Naive thymus-derived CD4-positive, alpha-beta T cell (primary cell): Measurements from ENCODE around the gene CHD9. TPM values are rescaled to one million over a fixed set of nuclear protein-coding genes. Genes with fewer than 3 reads are reported as not detected.

Experiments used
- ATAC-seq: fragments of 150-1000 bp; cut with Tn5 transposase; 2 replicates; pipeline ENCODE4 v1.10.0; 2021; ENCODE audit warnings: mild to moderate bottlenecking, moderate library complexity
- CTCF ChIA-PET: fragments of 350-600 bp; sonication (Branson Sonifier 250); formaldehyde crosslinking; loops from one replicate; lab custom pipeline; 2021; ENCODE audit warnings: antibody characterized with exemption; lab: Charles Lee
- POLR2A ChIA-PET: fragments of 350-600 bp; sonication (Branson Sonifier 250); formaldehyde crosslinking; loops from one replicate; lab custom pipeline; 2021; ENCODE audit warnings: antibody characterized with exemption, inconsistent platforms; lab: Charles Lee
- DNase-seq, 9 donors: peaks; one replicate each; pipeline versions ENCODE4 v3.0.0 to v3.0.0-alpha.2; 2020 to 2022; ENCODE audit warnings: mixed read lengths in 1 of 9
- H3K27ac ChIP-seq: one replicate; pipeline ENCODE4 v1.7.0; 2013; ENCODE audit warnings: mild to moderate bottlenecking, low read depth, low read length, moderate library complexity
- H3K27me3 ChIP-seq, 2 donors: one replicate each; pipeline ENCODE4 v1.7.0; 2013; ENCODE audit warnings: low read length in 2 of 2, mild to moderate bottlenecking in 2 of 2, moderate library complexity in 2 of 2; ENCODE audit not compliant: control insufficient read depth in 2 of 2, insufficient read depth in 2 of 2
- H3K36me3 ChIP-seq, 3 experiments: 1 replicate in 2 of 3; 2 replicates in 1 of 3; pipeline ENCODE4 v1.7.0; 2013; ENCODE audit warnings: low read length in 3 of 3, mild to moderate bottlenecking in 3 of 3, moderate library complexity in 1 of 3; ENCODE audit not compliant: insufficient read depth in 3 of 3, control insufficient read depth in 2 of 3
- H3K4me1 ChIP-seq, 2 donors: one replicate each; pipeline ENCODE4 v1.7.0; 2013; ENCODE audit warnings: low read length in 2 of 2, mild to moderate bottlenecking in 2 of 2, moderate library complexity in 1 of 2; ENCODE audit not compliant: control insufficient read depth in 2 of 2, insufficient read depth in 2 of 2
- H3K4me3 ChIP-seq: 2 replicates; pipeline ENCODE4 v1.7.0; 2013; ENCODE audit warnings: mild to moderate bottlenecking, low read length
- H3K9me3 ChIP-seq, 3 experiments: 1 replicate in 2 of 3; 2 replicates in 1 of 3; pipeline ENCODE4 v1.7.0; 2013; ENCODE audit warnings: low read length in 3 of 3; ENCODE audit not compliant: control insufficient read depth in 2 of 3
- H3K27ac Mint-ChIP-seq, 9 donors: one replicate each; pipeline ENCODE4 v1.8.0; 2020 to 2022; ENCODE audit warnings: mixed read lengths in 9 of 9, mild to moderate bottlenecking in 8 of 9, moderate library complexity in 5 of 9, inconsistent platforms in 2 of 9
- H3K27me3 Mint-ChIP-seq, 5 donors: one replicate each; pipeline ENCODE4 v1.8.0; 2021 to 2022; ENCODE audit warnings: mixed read lengths in 5 of 5, mild to moderate bottlenecking in 1 of 5
- H3K36me3 Mint-ChIP-seq, 5 donors: one replicate each; pipeline ENCODE4 v1.8.0; 2020 to 2022; ENCODE audit warnings: mixed read lengths in 5 of 5, mild to moderate bottlenecking in 3 of 5, inconsistent platforms in 1 of 5
- H3K4me1 Mint-ChIP-seq, 7 donors: one replicate each; pipeline ENCODE4 v1.8.0; 2020 to 2022; ENCODE audit warnings: mixed read lengths in 7 of 7, mild to moderate bottlenecking in 3 of 7, inconsistent platforms in 1 of 7
- H3K4me3 Mint-ChIP-seq, 10 donors: one replicate each; pipeline ENCODE4 v1.8.0; 2020 to 2022; ENCODE audit warnings: mild to moderate bottlenecking in 10 of 10, mixed read lengths in 10 of 10, moderate library complexity in 6 of 10, inconsistent platforms in 2 of 10
- H3K9me3 Mint-ChIP-seq, 11 donors: one replicate each; pipeline ENCODE4 v1.8.0; 2020 to 2022; ENCODE audit warnings: mixed read lengths in 11 of 11, mild to moderate bottlenecking in 4 of 11, inconsistent platforms in 1 of 11, moderate library complexity in 1 of 11
- intact Hi-C, 2 donors: fragments of 100-400 bp; cut with micrococcal nuclease; formaldehyde crosslinking; loops; one replicate each; pipeline ENCODE4 v1.15.1; 2023
- polyA plus RNA-seq, 2 donors: library from polyadenylated mRNA; unstranded; fragments of 300-500 nt; fragmentation: Illumina TruSeq; gene quantifications; one replicate each; pipeline ENCODE4 v1.2.3, GENCODE V29; 2021
- total RNA-seq, 6 experiments: library from RNA in 5 of 6; stranded (reverse) in 5 of 6; gene quantifications; 1 replicate in 5 of 6; 2 replicates in 1 of 6; pipeline ENCODE4 v1.2.3 and lab custom pipeline; 2021 to 2026

The CHD9 gene
- total and polyA plus RNA-seq, 7 experiments from 2014 or later = 23.8 to 46.4 (median 30.6) TPM

DNA sequence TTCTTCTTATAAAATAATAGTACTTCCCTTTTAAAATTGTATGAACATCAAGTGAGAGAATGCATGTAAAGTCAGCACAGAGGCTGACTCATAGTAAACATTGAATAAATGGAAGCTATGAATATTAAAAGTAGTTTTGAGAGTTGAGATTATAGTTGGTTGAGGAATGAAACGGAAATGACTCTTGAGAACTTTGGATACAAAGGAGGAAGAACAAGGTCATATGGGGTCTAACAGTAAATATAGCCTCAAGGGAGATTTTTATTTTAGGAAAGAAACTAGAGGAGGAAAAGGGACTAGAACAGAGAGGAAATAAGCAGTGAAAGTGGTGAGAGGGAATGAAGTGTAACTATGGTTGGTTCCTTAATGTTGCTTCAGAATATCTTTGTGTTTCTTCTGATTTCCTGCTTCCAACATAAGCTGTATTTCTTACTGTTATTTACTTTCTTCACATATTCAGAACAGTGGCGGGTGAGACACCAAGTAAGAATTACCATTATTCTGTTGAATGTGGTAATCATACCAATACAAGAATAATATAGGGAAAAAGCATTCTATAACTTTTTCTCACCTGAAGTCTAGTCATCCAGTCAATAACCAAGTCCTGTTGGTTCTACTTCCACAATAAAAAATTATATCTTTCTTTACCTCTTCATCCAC lies 165.1 kb downstream of the CHD9 start:
- H3K27ac Mint-ChIP-seq = no peak overlapping the region
- intact Hi-C loops = loop anchor here (5.0 kb wide), 1 partner anchor 163 kb away; no protein-coding TSS in a partner anchor
- no peaks in the 10 kb centered on the region for H3K9me3 Mint-ChIP-seq
- POLR2A ChIA-PET = no interaction called here
- peaks cover 0 to 7% (median 0%) of the 10 kb centered on the region in 5 donors for H3K36me3 Mint-ChIP-seq
- peaks cover 0 to 9% (median 3%) of the 10 kb centered on the region in 7 donors for H3K4me1 Mint-ChIP-seq
- DNase-seq (no peak), ATAC-seq (peak; percentile 57)
- Histone ChIP-seq H3K4me3 (no peak overlapping the region), H3K4me1 (no peaks in the 10 kb centered on the region), H3K9me3 (no peaks in the 10 kb centered on the region), H3K27ac (no peak overlapping the region), H3K36me3 (peaks cover 0 to 9% (median 0%) of the 10 kb centered on the region in 3 experiments), H3K27me3 (no peaks in the 10 kb centered on the region)
- CTCF ChIA-PET = no interaction called here
- H3K4me3 Mint-ChIP-seq = no peak overlapping the region
- H3K27me3 Mint-ChIP-seq = no peaks in the 10 kb centered on the region

DNA sequence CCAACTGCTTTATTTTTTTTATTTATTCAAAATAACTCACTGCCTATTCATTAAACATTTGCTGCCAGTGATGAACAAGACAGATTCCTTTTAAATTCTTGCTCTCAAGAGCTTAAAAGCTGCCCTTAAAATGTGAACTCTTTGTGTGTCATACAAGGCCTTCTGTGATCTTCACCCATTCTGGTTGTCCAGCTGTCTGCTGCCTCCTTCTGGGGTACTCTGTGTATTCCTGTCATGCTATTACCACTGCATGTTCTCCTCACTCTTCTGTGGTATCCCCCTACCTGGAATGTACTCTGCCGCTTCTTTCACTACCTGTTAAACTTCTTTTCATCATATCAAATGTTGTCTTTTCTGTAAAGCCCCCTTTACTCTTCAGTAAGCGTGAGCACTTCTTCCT lies 165.8 kb downstream of the CHD9 start:
- ChIA-PET CTCF (no interaction called here), POLR2A (no interaction called here)
- ATAC-seq (peak; percentile 64), DNase-seq (peak in 1 of 9 donors; percentile 9)
- Histone ChIP-seq H3K27me3 (no peaks in the 10 kb centered on the region), H3K4me1 (no peaks in the 10 kb centered on the region), H3K4me3 (no peak overlapping the region), H3K27ac (no peak overlapping the region), H3K36me3 (peaks cover 0 to 9% (median 0%) of the 10 kb centered on the region in 3 experiments), H3K9me3 (no peaks in the 10 kb centered on the region)
- Mint-ChIP-seq H3K27ac (no peak overlapping the region), H3K27me3 (no peaks in the 10 kb centered on the region), H3K9me3 (no peaks in the 10 kb centered on the region), H3K36me3 (peaks cover 0 to 7% (median 0%) of the 10 kb centered on the region in 5 donors), H3K4me3 (no peak overlapping the region), H3K4me1 (peaks cover 0 to 4% (median 3%) of the 10 kb centered on the region in 7 donors)
- intact Hi-C loops = loop anchor here (5.0 kb wide), 1 partner anchor 163 kb away; no protein-coding TSS in a partner anchor

DNA sequence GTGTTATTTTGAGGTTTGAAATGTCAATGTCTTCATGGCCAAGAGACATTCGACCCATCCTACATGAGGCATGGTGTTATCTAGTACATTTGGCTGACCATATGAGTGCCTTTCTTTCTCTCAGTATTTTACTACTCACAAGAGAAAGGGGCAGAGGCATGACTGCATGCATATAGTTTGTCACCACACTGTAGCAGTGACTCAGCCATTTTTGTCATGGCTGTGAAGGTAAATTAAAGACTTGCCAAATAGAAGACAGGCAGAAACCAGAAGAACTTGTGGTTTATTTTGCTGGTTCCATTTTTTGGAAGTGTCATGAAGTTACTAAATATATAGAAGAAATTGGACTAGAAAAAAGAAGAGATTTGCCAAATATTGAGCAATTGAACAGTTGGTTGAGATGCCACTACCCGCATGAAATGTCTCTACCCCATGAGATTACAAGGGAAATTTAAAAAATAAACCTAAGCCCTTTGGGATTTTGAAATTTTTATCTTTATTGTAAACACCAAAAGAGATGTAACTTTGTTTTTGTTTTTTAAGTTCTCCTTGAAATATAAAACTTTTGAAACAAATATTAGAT lies 170.3 kb downstream of the CHD9 start:
- peaks cover 0 to 19% (median 5%) of the 10 kb centered on the region in 5 donors for H3K36me3 Mint-ChIP-seq
- ATAC-seq = no peak
- CTCF ChIA-PET = no interaction called here
- H3K4me3 Mint-ChIP-seq = no peak overlapping the region
- POLR2A ChIA-PET = no interaction called here
- H3K9me3 ChIP-seq = no peaks in the 10 kb centered on the region
- H3K27ac ChIP-seq = no peak overlapping the region
- peaks cover 0 to 17% (median 8%) of the 10 kb centered on the region in 3 experiments for H3K36me3 ChIP-seq
- H3K4me1 ChIP-seq = no peaks in the 10 kb centered on the region
- no peak for DNase-seq
- no peaks in the 10 kb centered on the region for H3K27me3 Mint-ChIP-seq
- H3K4me3 ChIP-seq = no peak overlapping the region
- H3K4me1 Mint-ChIP-seq = no peaks in the 10 kb centered on the region
- intact Hi-C loops = loop anchor here (5.0 kb wide), 1 partner anchor 168 kb away; no protein-coding TSS in a partner anchor
- no peaks in the 10 kb centered on the region for H3K27me3 ChIP-seq
- no peak overlapping the region for H3K27ac Mint-ChIP-seq
- H3K9me3 Mint-ChIP-seq = no peaks in the 10 kb centered on the region

DNA sequence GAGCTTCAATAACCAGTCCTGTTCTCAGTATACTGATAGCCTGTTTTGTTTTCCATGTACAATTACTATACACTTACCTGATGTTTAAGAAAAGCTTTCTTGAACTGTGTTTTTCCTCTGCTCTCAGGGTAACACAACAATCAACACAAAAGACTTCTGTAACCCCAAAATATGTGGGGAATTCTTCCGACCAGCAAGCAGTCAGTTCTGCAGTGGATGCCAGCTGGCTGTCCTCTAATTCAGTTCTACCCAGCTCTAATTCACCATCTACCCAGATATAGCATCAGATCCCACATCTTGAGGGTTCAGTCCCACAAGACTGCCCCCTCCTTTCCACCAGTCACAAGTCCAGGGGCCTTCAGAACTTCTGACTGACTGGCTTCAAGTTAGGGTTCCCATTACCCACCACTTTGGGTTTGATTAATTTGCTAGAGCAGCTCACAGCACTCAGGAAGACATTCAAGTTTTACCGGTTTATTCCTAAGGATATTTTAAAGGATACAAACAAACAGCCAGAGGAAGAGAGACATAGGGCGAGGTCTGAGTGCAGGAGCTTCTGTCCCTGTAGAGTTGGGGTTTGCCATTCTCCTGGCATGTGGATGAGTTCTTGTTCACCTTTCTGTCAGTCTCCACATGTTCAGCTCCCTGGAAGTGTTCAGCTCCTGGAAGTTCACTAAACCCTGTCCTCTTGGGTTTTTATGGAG lies 178.2 kb downstream of the CHD9 start:
- ChIA-PET CTCF (interaction anchor here (0.6 kb wide), 1 partner anchor 1724 kb away, joined by 6 read pairs; no protein-coding TSS in a partner anchor), POLR2A (interaction anchor here (1.2 kb wide), 1 partner anchor 8 kb away, joined by 3 read pairs; no protein-coding TSS in a partner anchor)
- Mint-ChIP-seq H3K4me3 (no peak overlapping the region), H3K27ac (no peak overlapping the region), H3K9me3 (no peaks in the 10 kb centered on the region), H3K27me3 (no peaks in the 10 kb centered on the region), H3K36me3 (peaks cover 5 to 62% (median 43%) of the 10 kb centered on the region in 5 donors), H3K4me1 (peaks cover 0 to 1% (median 0%) of the 10 kb centered on the region in 7 donors)
- peaks cover 0 to 30% (median 11%) of the 10 kb centered on the region in 3 experiments for H3K36me3 ChIP-seq
- intact Hi-C loops = no loop called here
- ATAC-seq (no peak), DNase-seq (no peak)
- H3K9me3 ChIP-seq = no peaks in the 10 kb centered on the region
- H3K4me3 ChIP-seq = no peak overlapping the region
- no peaks in the 10 kb centered on the region for H3K27me3 ChIP-seq
- no peak overlapping the region for H3K27ac ChIP-seq
- H3K4me1 ChIP-seq = no peaks in the 10 kb centered on the region

DNA sequence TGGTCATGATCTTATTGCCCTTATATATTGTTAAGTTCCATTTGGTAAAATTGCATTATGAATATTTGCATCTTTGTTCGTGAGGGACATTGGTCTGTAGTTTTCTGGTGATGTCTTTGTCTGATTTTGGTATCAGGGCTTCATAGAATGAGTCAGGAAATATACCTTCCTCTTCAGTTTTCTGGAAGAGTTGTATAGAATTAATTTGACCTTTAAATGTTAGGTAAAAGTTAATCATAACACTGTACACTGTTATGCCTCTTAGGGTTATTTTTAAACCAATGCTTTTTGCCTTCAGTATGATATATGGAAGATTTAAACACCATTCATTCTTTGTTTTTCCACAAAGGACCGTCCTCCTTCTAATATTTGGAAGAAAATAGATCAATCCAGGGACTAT lies 180.0 kb downstream of the CHD9 start:
- ChIA-PET CTCF (no interaction called here), POLR2A (no interaction called here)
- Histone ChIP-seq H3K4me1 (no peaks in the 10 kb centered on the region), H3K4me3 (no peak overlapping the region), H3K9me3 (no peaks in the 10 kb centered on the region), H3K36me3 (peaks cover 0 to 34% (median 11%) of the 10 kb centered on the region in 3 experiments), H3K27me3 (no peaks in the 10 kb centered on the region), H3K27ac (no peak overlapping the region)
- Mint-ChIP-seq H3K9me3 (no peaks in the 10 kb centered on the region), H3K36me3 (peaks cover 9 to 64% (median 43%) of the 10 kb centered on the region in 5 donors), H3K27me3 (no peaks in the 10 kb centered on the region), H3K27ac (no peak overlapping the region), H3K4me3 (no peak overlapping the region), H3K4me1 (peaks cover 0 to 1% (median 0%) of the 10 kb centered on the region in 7 donors)
- no peak for DNase-seq
- intact Hi-C loops = no loop called here
- ATAC-seq = no peak

DNA sequence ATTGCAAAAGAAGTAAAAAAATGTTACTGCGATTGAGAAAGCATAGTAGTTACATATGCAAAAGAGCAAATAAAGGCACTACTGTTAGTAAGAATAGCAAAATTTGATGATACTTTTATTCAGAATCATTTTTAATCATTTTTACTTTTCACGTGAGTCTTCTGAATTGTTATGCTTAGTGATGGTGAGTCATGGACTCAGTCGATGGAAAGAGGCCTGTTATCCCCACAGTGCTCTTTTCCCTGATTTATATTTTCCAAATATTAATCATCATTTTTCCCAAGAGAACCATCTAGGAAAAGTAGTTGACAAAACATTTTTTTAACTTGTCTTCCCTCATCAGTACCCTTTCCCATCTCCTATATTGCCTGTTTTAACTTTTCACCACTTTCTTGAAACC lies 181.1 kb downstream of the CHD9 start:
- DNase-seq (no peak), ATAC-seq (no peak)
- Mint-ChIP-seq H3K27me3 (no peaks in the 10 kb centered on the region), H3K4me1 (peaks cover 0 to 1% (median 0%) of the 10 kb centered on the region in 7 donors), H3K27ac (no peak overlapping the region), H3K9me3 (no peaks in the 10 kb centered on the region), H3K4me3 (no peak overlapping the region), H3K36me3 (peaks cover 9 to 56% (median 35%) of the 10 kb centered on the region in 5 donors)
- Histone ChIP-seq H3K27ac (no peak overlapping the region), H3K27me3 (no peaks in the 10 kb centered on the region), H3K36me3 (peaks cover 0 to 30% (median 11%) of the 10 kb centered on the region in 3 experiments), H3K9me3 (no peaks in the 10 kb centered on the region), H3K4me3 (no peak overlapping the region), H3K4me1 (no peaks in the 10 kb centered on the region)
- CTCF ChIA-PET = no interaction called here
- intact Hi-C loops = no loop called here
- POLR2A ChIA-PET = no interaction called here
